ENCODE results near the gene JAZF1. TPM values are rescaled to one million over a fixed set of nuclear protein-coding genes. Genes with fewer than 3 reads are reported as not detected.
A peak's percentile ranks its signal among the peaks of the same experiment; 100 is the strongest.

Gene JAZF1
- total RNA-seq, 1 experiment from 2014 or later = 3.4 TPM

DNA sequence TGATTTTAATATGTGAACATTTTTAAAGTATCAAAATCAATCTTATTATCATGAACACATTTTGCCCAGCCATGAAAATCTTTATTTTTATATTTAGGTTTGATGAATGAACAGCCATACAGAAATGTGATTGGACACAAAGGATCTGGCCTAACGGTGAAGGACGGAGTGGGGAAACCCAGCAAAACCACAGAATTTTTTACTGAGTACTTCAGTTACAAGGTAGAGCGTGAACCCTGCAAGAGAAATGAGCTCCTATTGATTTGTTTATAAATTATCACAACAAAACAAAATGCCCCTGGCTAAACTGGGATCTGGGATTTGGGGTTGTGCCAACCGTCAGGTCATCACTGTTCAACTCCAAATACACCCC is 118.8 kb downstream of the JAZF1 start:
- ChIA-PET CTCF (interaction anchor here (0.6 to 3.7 kb wide), 27 partner anchors 9 to 891 kb away, joined by 3 to 33 read pairs (median 6); no protein-coding TSS in a partner anchor), POLR2A (no interaction called here), RAD21 (ENCODE audit: low non-redundant PET in 1 of 2, low total read pairs in 2 of 2, uncharacterized antibody in 2 of 2, unreplicated experiment in 2 of 2) (interaction anchor here in 1 of 2 experiments (0.7 kb wide), 2 partner anchors 9 to 338 kb away, joined by 3 to 5 read pairs; no protein-coding TSS in a partner anchor)
- TF ChIP-seq, protein P1, sequence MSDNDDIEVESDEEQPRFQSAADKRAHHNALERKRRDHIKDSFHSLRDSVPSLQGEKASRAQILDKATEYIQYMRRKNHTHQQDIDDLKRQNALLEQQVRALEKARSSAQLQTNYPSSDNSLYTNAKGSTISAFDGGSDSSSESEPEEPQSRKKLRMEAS (IDR thresholded peaks at IDR 0.05) = no peak
- TF ChIP-seq EZH2 (IDR thresholded peaks at IDR 0.05) = no peak
- no peak for TF ChIP-seq SRF (IDR thresholded peaks at IDR 0.05; ENCODE audit: low read depth)
- TF ChIP-seq EZH2phosphoT487 (IDR thresholded peaks at IDR 0.05; ENCODE audit: borderline replicate concordance) = no peak
- TF ChIP-seq FOSL1 (IDR thresholded peaks at IDR 0.05; ENCODE audit: low read depth) = no peak
- no peak for TF ChIP-seq SIN3A (IDR thresholded peaks at IDR 0.05; ENCODE audit: low read depth)
- no peak for TF ChIP-seq CBX3 (IDR thresholded peaks at IDR 0.05; ENCODE audit: low read depth)
- TF ChIP-seq POLR2A (IDR thresholded peaks at IDR 0.05; ENCODE audit: borderline replicate concordance, extremely low read depth, insufficient read depth, insufficient read length) = no peak
- TF ChIP-seq ZFX (IDR thresholded peaks at IDR 0.05) = no peak
- TF ChIP-seq ELF1 (IDR thresholded peaks at IDR 0.05; ENCODE audit: borderline replicate concordance, low read depth) = no peak
- no peak for TF ChIP-seq CTCF (IDR thresholded peaks at IDR 0.05 in 2 of 3, conservative IDR thresholded peaks at IDR 0.05 in 1 of 3; ENCODE audit: borderline replicate concordance in 1 of 3, insufficient read depth in 1 of 3, low read depth in 2 of 3, low read length in 2 of 3)
- Histone ChIP-seq H3K27me3 (ENCODE audit: insufficient read depth, low read length) (no peaks in the 10 kb centered on the region), H2AFZ (ENCODE audit: low read depth, low read length, poor library complexity, severe bottlenecking) (no peak overlapping the region), H3K4me2 (ENCODE audit: low read length) (0 out of 2 replicates have a peak overlapping the region, but pooled peaks have one; percentile 9), H3K9me3 (ENCODE audit: control insufficient read depth in 1 of 2, insufficient read depth in 1 of 2, low read depth in 1 of 2, low read length in 2 of 2) (no peaks in the 10 kb centered on the region), H4K20me1 (ENCODE audit: insufficient read depth) (no peaks in the 10 kb centered on the region), H3K4me3 (replicated peaks in 1 of 2; ENCODE audit: low read depth in 1 of 2, low read length in 2 of 2) (no peak overlapping the region), H3K9ac (ENCODE audit: low read length) (no peak overlapping the region), H3K27ac (ENCODE audit: low read depth, low read length) (no peak overlapping the region), H3K79me2 (ENCODE audit: insufficient read depth, low read length) (no peaks in the 10 kb centered on the region), H3K36me3 (ENCODE audit: control insufficient read depth in 1 of 2, insufficient read depth in 2 of 2, low read length in 2 of 2) (no peaks in the 10 kb centered on the region), H3K9me2 (ENCODE audit: insufficient read depth) (no peaks in the 10 kb centered on the region), H3K4me1 (ENCODE audit: control insufficient read depth in 1 of 2, insufficient read depth in 2 of 2, low read length in 2 of 2) (peaks cover 0 to 7% of the 10 kb centered on the region in 2 experiments; a peak in 2 of 4 replicates)
- DNase-seq (ENCODE audit: low read depth, low spot score) = no peak
- no TSS peak for BruUV-seq (replicated peaks)
- ATAC-seq = peak; percentile 31; the same call in 1 of the 2 replicates
- intact Hi-C loops (cut with micrococcal nuclease) = loop anchor here (1.0 kb wide), 1 partner anchor 210 kb away; no protein-coding TSS in a partner anchor
